Glutamatergic neuron (in vitro differentiated cells): ENCODE results near the gene F5. TPM values are rescaled to one million over a fixed set of nuclear protein-coding genes. Genes with fewer than 3 reads are reported as not detected.

ENCODE experiments used
- DNase-seq: peaks from one replicate; pipeline ENCODE4 v3.0.0; 2022
- H3K27ac Mint-ChIP-seq: one replicate; pipeline ENCODE4 v1.8.0; 2020; ENCODE audit warnings: mild to moderate bottlenecking, mixed read lengths, inconsistent platforms; ENCODE audit not compliant: unreplicated experiment
- H3K27me3 Mint-ChIP-seq: one replicate; pipeline ENCODE4 v1.8.0; 2020; ENCODE audit warnings: mild to moderate bottlenecking, moderate library complexity, mixed read lengths, inconsistent platforms; ENCODE audit not compliant: unreplicated experiment
- H3K36me3 Mint-ChIP-seq: one replicate; pipeline ENCODE4 v1.8.0; 2020; ENCODE audit warnings: mild to moderate bottlenecking, mixed read lengths, inconsistent platforms; ENCODE audit not compliant: unreplicated experiment
- H3K4me1 Mint-ChIP-seq: one replicate; pipeline ENCODE4 v1.8.0; 2020; ENCODE audit warnings: mild to moderate bottlenecking, low read depth, mixed read lengths, inconsistent platforms; ENCODE audit not compliant: unreplicated experiment
- H3K4me3 Mint-ChIP-seq: one replicate; pipeline ENCODE4 v1.8.0; 2020; ENCODE audit warnings: mild to moderate bottlenecking, mixed read lengths, inconsistent platforms; ENCODE audit not compliant: unreplicated experiment
- H3K9me3 Mint-ChIP-seq: one replicate; pipeline ENCODE4 v1.8.0; 2020; ENCODE audit warnings: mild to moderate bottlenecking, moderate library complexity, mixed read lengths, inconsistent platforms; ENCODE audit not compliant: unreplicated experiment
- total RNA-seq: library from RNA; stranded (reverse); fragmentation: NEBNext Ultra II Directional; extraction: Animal tissue kit (Norgen Biotek cat#: 25700); gene quantifications from one replicate; pipeline ENCODE4 v1.2.1, GENCODE V29; 2021; ENCODE audit not compliant: unreplicated experiment
- TF ChIP-seq, protein P1 (sequence below): fragments of 200-600 bp; sonication (generic); IDR thresholded peaks from one replicate; pipeline ENCODE4 v1.5.0; 2021; ENCODE audit not compliant: partially characterized antibody, unreplicated experiment

The F5 gene
- total RNA-seq, 1 donor from 2014 or later, result not detected

DNA sequence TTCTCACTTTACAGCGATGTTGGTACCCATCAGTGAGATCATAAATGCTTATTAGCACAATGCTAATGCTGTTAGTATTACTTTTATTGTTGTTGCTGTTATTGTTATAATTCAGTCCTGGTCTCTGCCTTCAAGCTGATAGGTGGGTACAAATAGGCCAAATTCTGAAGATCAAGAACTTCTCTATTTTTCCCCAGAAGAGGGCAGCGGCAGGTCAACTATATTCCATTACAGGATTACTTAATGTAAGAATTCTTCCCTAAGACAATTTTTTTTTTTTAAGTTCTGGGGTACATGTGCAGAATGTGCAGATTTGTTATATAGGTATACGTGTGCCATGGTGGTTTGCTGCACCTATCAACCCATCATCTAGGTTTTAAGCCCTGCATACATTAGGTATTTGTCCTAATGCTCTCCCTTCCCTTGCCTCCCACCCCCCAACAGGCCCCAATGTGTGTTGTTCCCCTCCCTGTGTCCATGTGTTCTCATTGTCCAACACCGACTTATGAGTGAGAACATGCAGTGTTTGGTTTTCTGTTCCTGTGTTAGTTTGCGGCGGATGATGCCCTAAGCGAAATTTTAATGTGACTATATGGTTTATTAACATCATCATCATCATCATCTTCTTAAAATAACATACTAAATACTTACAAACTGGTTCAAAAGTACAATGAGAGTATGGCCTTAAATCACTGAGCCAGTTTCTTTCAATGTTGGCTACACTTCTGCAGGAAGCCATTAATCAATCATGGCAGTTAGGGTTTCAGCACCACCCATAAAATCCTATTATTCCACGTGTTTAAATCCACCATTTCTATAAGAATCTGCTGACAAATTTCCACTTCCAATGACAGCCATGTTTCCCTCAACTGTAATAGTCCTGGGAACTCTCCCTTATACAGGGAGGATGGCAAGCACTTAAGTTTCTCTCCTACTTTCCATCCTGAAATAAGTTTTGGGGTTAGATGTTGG is 119.7 kb downstream of the F5 start:
- DNase-seq, result no peak
- TF ChIP-seq, protein P1, sequence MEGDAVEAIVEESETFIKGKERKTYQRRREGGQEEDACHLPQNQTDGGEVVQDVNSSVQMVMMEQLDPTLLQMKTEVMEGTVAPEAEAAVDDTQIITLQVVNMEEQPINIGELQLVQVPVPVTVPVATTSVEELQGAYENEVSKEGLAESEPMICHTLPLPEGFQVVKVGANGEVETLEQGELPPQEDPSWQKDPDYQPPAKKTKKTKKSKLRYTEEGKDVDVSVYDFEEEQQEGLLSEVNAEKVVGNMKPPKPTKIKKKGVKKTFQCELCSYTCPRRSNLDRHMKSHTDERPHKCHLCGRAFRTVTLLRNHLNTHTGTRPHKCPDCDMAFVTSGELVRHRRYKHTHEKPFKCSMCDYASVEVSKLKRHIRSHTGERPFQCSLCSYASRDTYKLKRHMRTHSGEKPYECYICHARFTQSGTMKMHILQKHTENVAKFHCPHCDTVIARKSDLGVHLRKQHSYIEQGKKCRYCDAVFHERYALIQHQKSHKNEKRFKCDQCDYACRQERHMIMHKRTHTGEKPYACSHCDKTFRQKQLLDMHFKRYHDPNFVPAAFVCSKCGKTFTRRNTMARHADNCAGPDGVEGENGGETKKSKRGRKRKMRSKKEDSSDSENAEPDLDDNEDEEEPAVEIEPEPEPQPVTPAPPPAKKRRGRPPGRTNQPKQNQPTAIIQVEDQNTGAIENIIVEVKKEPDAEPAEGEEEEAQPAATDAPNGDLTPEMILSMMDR, result peak; percentile 21
- H3K27ac Mint-ChIP-seq, result peak overlapping the region; percentile 18
- H3K27me3 Mint-ChIP-seq, result no peaks in the 10 kb centered on the region
- peaks cover 11% of the 10 kb centered on the region for H3K4me1 Mint-ChIP-seq
- H3K4me3 Mint-ChIP-seq, result no peak overlapping the region
- H3K36me3 Mint-ChIP-seq, result no peaks in the 10 kb centered on the region
- H3K9me3 Mint-ChIP-seq, result no peaks in the 10 kb centered on the region

DNA sequence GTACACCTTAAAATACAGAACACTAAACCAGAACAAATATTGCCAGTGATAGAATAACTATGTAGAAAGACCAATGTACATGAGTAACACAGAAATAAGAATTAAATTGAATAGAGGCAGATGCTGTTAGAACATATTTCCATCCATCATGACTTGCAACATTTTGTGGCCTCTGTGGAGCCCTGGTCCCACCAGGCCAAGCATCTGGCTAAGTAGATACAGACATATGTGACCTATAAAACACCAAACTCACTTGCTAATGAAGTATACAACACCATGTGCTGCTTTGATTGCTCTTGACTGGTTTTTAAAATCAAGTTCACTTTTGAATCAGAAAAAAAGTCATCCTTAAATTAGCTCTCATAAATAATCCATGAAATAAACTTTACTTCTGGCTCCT is 121.0 kb downstream of the F5 start:
- Mint-ChIP-seq H3K9me3 (no peaks in the 10 kb centered on the region), H3K36me3 (no peaks in the 10 kb centered on the region), H3K4me1 (peaks cover 11% of the 10 kb centered on the region), H3K27me3 (peaks cover 4% of the 10 kb centered on the region), H3K4me3 (no peak overlapping the region), H3K27ac (no peak overlapping the region)
- no peak for DNase-seq
- TF ChIP-seq, protein P1, result no peak

Other genes starting within 250 kb of the F5 start
- 18.6 TPM for gene NME7, start 218.7 kb downstream of the F5 start, total RNA-seq
- gene BLZF1, start 218.3 kb downstream of the F5 start, total RNA-seq, result 15.7 TPM
- 1.1 TPM for gene CCDC181, start 159.0 kb downstream of the F5 start, total RNA-seq
- 12.8 TPM for gene SLC19A2, start 100.5 kb downstream of the F5 start, total RNA-seq
- not detected for gene SELP, start 43.6 kb upstream of the F5 start, total RNA-seq
- not detected for gene SELL, start 125.1 kb upstream of the F5 start, total RNA-seq
- not detected for gene SELE, start 147.6 kb upstream of the F5 start, total RNA-seq
- gene METTL18, start 208.4 kb upstream of the F5 start, total RNA-seq, result 5.1 TPM